HG03159 (cell line): ENCODE data around the gene ADAMTS13.

ENCODE experiments used
- ATAC-seq: cut with Tn5 transposase; IDR thresholded peaks from one replicate; pipeline ENCODE4 v1.9.1; 2021; ENCODE audit warnings: mild to moderate bottlenecking, moderate library complexity; ENCODE audit not compliant: unreplicated experiment

ADAMTS13 gene

GRCh38 chr9:133487331-133487725 is 65.2 kb downstream of the ADAMTS13 start:
- ATAC-seq, result no peak

DNA sequence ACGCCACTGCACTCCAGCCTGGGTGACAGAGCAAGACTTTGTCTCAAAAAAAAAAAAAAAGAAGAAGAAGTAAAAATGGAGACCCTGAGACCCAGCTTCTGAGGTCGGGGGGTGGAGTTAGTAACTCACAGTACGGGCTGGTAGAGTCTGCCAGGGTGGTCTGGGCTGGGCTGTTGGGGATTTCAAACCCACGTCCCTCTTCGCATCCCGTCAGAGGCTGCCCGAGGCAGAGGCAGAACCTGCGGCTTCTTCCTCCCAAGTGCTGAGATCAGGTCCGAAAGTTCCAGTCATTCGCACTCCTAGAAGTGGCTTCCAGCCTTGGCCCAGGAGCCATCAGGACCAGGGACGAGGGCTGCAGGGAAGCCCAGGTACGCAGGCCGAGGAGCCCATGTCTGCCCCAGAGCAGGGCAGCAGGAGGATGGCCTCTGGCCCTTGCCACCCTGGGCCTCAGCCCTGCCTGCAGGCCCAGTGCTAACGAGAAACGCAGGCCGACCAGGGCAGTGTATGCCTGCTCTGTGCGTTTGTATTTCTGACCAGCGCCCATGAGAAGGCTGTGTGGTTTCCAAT is 66.6 kb downstream of the ADAMTS13 start:
- no peak for ATAC-seq

GRCh38 chr9:133489253-133490190 is 67.4 kb downstream of the ADAMTS13 start:
- no peak for ATAC-seq

- ATAC-seq, result no peak
Measured at GRCh38 chr9:133490201-133490681, 68.1 kb downstream of the ADAMTS13 start.

- no peak for ATAC-seq
Measured at GRCh38 chr9:133490865-133491655, 68.9 kb downstream of the ADAMTS13 start.

- ATAC-seq, result no peak
Measured at GRCh38 chr9:133491656-133491925, 69.4 kb downstream of the ADAMTS13 start.

DNA sequence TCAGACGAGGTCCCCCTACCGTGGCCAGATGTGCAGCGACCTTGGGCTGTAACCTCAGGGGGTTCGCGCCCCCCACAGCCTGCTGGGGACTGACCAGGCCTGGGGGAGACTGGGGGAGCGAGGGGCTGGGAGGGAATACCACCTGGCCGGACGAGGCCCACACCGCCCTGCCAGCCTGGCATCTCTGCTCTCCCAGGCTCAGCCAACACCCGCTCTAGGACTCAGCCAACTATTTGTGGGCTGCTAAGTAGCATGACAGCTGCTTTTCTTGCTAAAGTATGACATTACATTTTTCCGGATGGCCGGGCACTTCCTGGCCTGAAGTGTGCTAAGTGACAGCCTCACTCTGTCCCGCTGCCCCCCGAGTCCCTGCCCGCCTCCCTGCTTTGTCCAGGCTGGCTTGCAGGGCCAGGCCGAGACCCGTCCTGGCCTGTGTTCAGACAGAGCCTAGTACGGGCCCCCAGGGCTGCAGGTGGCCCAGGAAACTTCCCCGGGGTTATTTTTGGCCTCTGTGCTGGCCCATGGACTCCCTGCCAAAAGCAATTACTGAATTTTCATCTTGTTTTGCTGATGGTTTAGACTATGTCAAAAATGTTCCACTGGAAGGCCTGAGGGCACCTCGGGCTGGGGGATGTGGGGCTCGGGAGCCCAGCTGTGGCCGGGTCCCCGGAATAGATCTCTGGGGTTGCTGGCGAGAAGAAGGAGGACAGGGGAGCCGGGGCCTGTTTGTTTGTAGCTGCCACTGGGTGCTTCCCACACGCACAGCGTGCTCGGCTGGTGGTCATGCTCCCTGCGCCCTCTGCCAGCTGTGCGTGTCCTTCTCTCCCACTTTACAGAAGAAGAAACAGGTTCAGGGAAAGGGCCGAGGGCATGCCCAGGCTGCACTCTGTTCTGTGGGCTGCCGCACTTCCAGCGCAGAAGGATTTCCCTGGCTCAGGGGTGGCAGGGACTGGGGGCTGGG is 70.2 kb downstream of the ADAMTS13 start:
- ATAC-seq, result no peak

GRCh38 chr9:133493428-133493827 is 71.3 kb downstream of the ADAMTS13 start:
- no peak for ATAC-seq

DNA sequence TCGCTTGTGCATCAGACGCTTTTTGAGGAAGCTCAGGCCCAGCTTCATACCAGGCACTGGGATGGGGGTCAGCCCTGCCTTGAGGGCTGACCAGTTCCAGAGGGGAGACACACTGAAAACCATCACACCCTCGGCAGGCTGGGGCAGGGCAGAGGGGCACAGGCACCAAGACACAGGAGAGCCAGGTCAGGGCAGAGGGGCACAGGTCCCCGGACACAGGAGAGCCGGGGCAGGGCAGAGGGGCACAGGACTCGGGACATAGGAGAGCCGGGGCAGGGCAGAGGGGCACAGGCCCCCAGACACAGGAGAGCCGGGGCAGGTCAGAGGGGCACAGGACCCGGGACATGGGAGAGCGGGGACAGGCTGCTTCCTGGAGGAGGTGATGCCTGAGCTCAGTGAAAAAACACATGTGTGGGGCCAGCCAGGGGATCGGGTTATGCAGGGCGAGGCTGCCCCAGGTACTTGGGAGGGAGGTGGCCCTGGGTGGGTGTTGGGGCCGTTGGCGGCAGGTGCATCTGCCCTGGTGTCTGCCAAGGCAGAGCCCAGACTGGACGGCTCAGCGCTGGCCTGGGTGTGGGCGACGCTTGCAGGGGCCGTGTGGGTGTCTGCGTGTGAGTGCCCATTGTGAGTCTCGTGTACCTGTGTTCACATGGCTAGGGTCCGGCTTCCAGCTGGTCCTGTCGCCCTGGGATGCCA is 71.8 kb downstream of the ADAMTS13 start:
- ATAC-seq, result no peak

GRCh38 chr9:133494636-133495326 is 72.6 kb downstream of the ADAMTS13 start:
- no peak for ATAC-seq

- no peak for ATAC-seq
Measured at GRCh38 chr9:133495327-133496293, 73.4 kb downstream of the ADAMTS13 start.

DNA sequence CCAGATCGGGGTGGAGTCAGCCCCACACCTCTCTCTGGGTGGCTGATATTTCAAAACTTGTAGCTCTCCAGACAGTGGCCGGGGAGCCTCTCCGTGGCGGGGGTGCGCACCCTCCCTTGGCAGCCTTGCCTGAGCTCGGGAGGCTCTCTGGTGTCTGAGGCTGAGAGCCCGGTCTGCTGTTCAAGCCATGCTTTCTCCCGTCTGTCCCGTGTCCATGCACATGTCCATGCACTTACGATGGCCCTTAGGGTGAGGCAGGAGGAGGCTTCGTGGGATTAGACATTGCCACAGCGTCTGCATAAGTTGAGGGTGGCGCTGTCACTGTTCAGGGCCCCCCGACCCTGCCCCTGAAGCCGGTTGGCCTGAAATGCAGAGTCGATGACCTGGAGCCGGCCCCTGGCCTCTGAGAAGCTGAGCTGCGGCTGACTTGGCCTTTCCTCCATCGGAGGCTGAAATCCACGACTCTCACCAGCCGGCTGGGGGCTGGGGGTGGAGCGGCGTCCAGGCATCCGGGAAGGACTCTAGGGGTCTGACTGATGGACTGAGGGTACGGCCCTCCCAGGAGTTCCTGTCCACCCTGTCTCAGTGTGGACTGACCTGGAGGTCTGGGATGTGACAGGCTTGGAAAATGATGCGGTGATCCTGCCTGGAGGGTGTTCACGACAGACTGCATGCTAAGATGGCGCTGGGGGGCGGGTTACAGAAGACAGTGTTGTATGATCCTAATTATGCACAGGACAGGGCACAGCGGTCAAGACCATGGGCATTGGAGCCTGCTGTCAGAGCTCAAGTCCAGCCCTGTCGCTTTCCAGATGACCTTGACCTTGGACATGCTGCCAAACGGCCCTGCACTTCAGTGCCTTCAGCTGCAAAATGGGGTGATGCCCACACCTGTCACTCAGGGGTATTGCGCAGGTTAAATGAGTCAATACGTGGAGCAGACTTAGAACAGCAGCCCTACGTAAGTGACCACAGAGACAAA is 75.0 kb downstream of the ADAMTS13 start:
- ATAC-seq, result no peak

- ATAC-seq, result no peak
Measured at GRCh38 chr9:133499132-133499891, 77.1 kb downstream of the ADAMTS13 start.

DNA sequence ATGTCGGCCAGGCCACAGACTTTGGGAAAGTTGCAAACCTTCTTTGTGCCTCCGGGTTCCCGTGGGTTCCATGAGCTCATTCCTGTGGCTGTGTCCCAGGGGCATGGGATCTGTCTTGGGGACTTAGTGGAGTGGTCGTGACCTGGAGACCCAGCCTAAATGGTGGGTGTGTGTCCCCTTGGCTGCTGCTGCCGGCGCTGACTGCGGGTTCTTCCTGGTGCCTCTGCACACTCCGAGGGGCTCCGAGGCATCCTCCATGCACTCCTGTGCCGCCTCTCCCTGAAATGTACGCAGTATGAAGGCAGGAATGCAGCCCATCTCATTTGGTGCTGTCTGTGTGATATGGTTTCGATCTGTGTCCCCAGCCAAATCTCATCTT is 77.7 kb downstream of the ADAMTS13 start:
- ATAC-seq, result no peak

GRCh38 chr9:133502112-133502511 is 79.9 kb downstream of the ADAMTS13 start:
- no peak for ATAC-seq

DNA sequence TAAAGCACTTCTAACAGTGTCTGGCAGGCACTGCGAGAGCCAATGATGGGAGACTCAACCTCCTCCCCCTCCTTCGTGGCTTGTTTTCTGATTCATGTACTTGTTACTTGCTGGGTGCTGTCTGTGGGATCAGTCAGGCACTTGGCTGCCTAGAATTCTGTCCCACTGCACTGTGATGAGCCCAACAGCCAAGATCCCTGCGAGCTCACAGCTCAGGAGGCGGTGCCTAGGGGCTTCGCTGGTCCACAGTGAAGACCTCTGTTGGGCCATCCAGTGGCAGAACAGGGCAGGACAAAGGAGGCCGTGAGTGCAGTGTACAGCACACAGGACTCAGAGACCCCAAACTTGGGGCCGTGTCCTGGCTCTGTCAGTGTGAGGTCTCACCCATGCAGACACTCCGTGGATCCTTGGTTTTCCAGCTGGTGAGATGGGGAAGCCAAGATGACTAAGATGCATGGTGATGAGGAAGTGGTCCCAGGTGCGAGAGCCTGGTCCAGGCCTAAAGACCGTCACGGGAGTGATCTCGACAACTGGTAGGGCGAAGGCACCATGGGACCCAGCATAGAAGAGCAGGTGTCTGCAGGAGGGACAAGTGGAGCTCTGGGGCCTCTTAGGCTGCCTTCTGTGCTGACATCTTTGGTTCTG is 83.1 kb downstream of the ADAMTS13 start:
- no peak for ATAC-seq
